Natural killer cell (primary cell): ENCODE measurements around the gene MXD3. TPM values are rescaled to one million over a fixed set of nuclear protein-coding genes. Genes with fewer than 3 reads are reported as not detected.
A peak's percentile ranks its signal among the peaks of the same experiment; 100 is the strongest.

ENCODE experiments used
- ATAC-seq, 3 donors: fragments of 150-1000 bp in 2 of 3; fragments of 200-7000 bp in 1 of 3; cut with Tn5 transposase; 1 replicate in 1 of 3; 2 replicates in 2 of 3; pipeline ENCODE4 v1.10.0; 2021; ENCODE audit warnings: mild to moderate bottlenecking in 2 of 3, moderate library complexity in 2 of 3
- DNase-seq, 2 donors: peaks; one replicate each; pipeline versions ENCODE4 v3.0.0 to v3.0.0-alpha.2; 2013 to 2021; ENCODE audit warnings: mixed read lengths in 1 of 2
- H3K27ac ChIP-seq: one replicate; pipeline ENCODE4 v1.5.1; 2013; ENCODE audit warnings: mild to moderate bottlenecking, low read length
- H3K27me3 ChIP-seq: one replicate; pipeline ENCODE4 v1.6.1; 2013; ENCODE audit warnings: low read length; ENCODE audit not compliant: control insufficient read depth, insufficient read depth
- H3K36me3 ChIP-seq: one replicate; pipeline ENCODE4 v1.6.1; 2013; ENCODE audit warnings: low read length; ENCODE audit not compliant: control insufficient read depth, insufficient read depth
- H3K4me1 ChIP-seq: one replicate; pipeline ENCODE4 v1.6.1; 2013; ENCODE audit warnings: low read length; ENCODE audit not compliant: control insufficient read depth, insufficient read depth
- H3K4me3 ChIP-seq: one replicate; pipeline ENCODE4 v1.5.1; 2013; ENCODE audit warnings: low read length
- H3K9me3 ChIP-seq: one replicate; pipeline ENCODE4 v1.6.1; 2013; ENCODE audit warnings: low read length; ENCODE audit not compliant: control insufficient read depth, insufficient read depth
- H3K27ac Mint-ChIP-seq, 2 donors: one replicate each; pipeline ENCODE4 v1.8.0; 2022; ENCODE audit warnings: mild to moderate bottlenecking in 2 of 2, mixed read lengths in 2 of 2, moderate library complexity in 1 of 2
- H3K27me3 Mint-ChIP-seq, 2 donors: one replicate each; pipeline ENCODE4 v1.8.0; 2022; ENCODE audit warnings: low read depth in 2 of 2, mixed read lengths in 2 of 2
- H3K36me3 Mint-ChIP-seq: one replicate; pipeline ENCODE4 v1.8.0; 2022; ENCODE audit warnings: mixed read lengths
- H3K4me1 Mint-ChIP-seq, 2 donors: one replicate each; pipeline ENCODE4 v1.8.0; 2022; ENCODE audit warnings: mixed read lengths in 2 of 2
- H3K4me3 Mint-ChIP-seq: one replicate; pipeline ENCODE4 v1.8.0; 2022; ENCODE audit warnings: mild to moderate bottlenecking, moderate library complexity, mixed read lengths
- H3K9me3 Mint-ChIP-seq, 2 donors: one replicate each; pipeline ENCODE4 v1.8.0; 2022; ENCODE audit warnings: mixed read lengths in 2 of 2
- WGBS: methylation state at CpG from one replicate; pipeline ENCODE4 v1.1.7; 2013; ENCODE audit warnings: missing lambda C conversion rate; ENCODE audit not compliant: insufficient coverage; 5-methylcytosine and 5-hydroxymethylcytosine counted together
- intact Hi-C: fragments of 100-400 bp; cut with micrococcal nuclease; formaldehyde crosslinking; loops from one replicate; pipeline ENCODE4 v1.14.2; 2022
- total RNA-seq, 4 donors: library from RNA; stranded (reverse); fragments of 120-200 nt in 1 of 4; gene quantifications; one replicate each; pipeline versions ENCODE4 v1.2.3 to v1.2.4, GENCODE V29; 2013 to 2022
- TF ChIP-seq, protein P1 (sequence below): fragments of 200-600 bp; IDR thresholded peaks from one replicate; pipeline ENCODE4 v1.8.0; 2022; ENCODE audit warnings: antibody characterized with exemption

The MXD3 gene
- total RNA-seq, 3 donors from 2014 or later (not counting 1 experiment from before 2014, with no cell fraction given), result 10.9 to 15.0 (median 15.0) TPM

- H3K4me1 ChIP-seq, result peaks cover 66% of the 10 kb centered on the region
- ATAC-seq (peak; percentile 30 to 51 (median 37)), DNase-seq (no peak)
- H3K27ac ChIP-seq, result peak overlapping the region; percentile 30
- no peaks in the 10 kb centered on the region for H3K27me3 ChIP-seq
- Mint-ChIP-seq H3K27me3 (no peaks in the 10 kb centered on the region), H3K36me3 (peaks cover 7% of the 10 kb centered on the region), H3K4me1 (peaks cover 17 to 42% of the 10 kb centered on the region in 2 donors), H3K4me3 (peak overlapping the region; percentile 71), H3K9me3 (no peaks in the 10 kb centered on the region), H3K27ac (peak overlapping the region; percentile 37 to 78)
- WGBS, result 85% methylated on average over 22 of the region's 22 CpGs
- TF ChIP-seq, protein P1, sequence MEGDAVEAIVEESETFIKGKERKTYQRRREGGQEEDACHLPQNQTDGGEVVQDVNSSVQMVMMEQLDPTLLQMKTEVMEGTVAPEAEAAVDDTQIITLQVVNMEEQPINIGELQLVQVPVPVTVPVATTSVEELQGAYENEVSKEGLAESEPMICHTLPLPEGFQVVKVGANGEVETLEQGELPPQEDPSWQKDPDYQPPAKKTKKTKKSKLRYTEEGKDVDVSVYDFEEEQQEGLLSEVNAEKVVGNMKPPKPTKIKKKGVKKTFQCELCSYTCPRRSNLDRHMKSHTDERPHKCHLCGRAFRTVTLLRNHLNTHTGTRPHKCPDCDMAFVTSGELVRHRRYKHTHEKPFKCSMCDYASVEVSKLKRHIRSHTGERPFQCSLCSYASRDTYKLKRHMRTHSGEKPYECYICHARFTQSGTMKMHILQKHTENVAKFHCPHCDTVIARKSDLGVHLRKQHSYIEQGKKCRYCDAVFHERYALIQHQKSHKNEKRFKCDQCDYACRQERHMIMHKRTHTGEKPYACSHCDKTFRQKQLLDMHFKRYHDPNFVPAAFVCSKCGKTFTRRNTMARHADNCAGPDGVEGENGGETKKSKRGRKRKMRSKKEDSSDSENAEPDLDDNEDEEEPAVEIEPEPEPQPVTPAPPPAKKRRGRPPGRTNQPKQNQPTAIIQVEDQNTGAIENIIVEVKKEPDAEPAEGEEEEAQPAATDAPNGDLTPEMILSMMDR, result no peak
- H3K9me3 ChIP-seq, result no peaks in the 10 kb centered on the region
- H3K4me3 ChIP-seq, result no peak overlapping the region
- intact Hi-C loops, result no loop called here
- H3K36me3 ChIP-seq, result peaks cover 56% of the 10 kb centered on the region
Observed at GRCh38 chr5:177338251-177339106, 26.8 kb upstream of the MXD3 start.

GRCh38 chr5:177336603-177337494 lies 25.2 kb upstream of the MXD3 start:
- H3K9me3 ChIP-seq, result no peaks in the 10 kb centered on the region
- intact Hi-C loops, result no loop called here
- Mint-ChIP-seq H3K4me1 (peaks cover 19 to 50% of the 10 kb centered on the region in 2 donors), H3K36me3 (peaks cover 7% of the 10 kb centered on the region), H3K9me3 (no peaks in the 10 kb centered on the region), H3K4me3 (no peak overlapping the region), H3K27me3 (no peaks in the 10 kb centered on the region), H3K27ac (peak overlapping the region in 1 of 2 donors; percentile 29)
- H3K4me1 ChIP-seq, result peaks cover 83% of the 10 kb centered on the region
- no peak for ATAC-seq
- 95% methylated on average over 36 of the region's 36 CpGs for WGBS
- no peak overlapping the region for H3K27ac ChIP-seq
- peaks cover 60% of the 10 kb centered on the region for H3K36me3 ChIP-seq
- no peaks in the 10 kb centered on the region for H3K27me3 ChIP-seq
- H3K4me3 ChIP-seq, result no peak overlapping the region
- TF ChIP-seq, protein P1, result no peak
- no peak for DNase-seq

DNA sequence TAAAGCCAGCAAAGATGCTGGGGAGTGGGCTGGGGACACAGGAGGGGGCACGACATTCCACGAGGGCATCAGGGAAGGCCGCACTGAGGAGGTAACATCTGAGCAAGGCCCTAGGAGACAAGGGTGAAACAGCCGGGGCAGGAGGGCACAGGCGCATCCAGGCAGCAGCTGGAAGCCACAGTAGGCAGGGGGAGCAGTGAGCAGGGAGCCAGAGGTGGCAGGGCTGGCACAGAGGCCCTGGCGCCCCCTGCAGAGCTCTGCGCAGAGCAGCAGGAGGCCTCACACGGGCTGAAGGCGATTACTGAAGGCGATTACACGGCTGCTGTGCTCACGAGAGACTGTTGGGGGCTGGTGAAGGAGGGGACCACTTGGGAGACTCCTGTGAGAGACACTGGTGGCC lies 24.4 kb upstream of the MXD3 start:
- Histone ChIP-seq H3K36me3 (peaks cover 56% of the 10 kb centered on the region), H3K4me1 (peaks cover 90% of the 10 kb centered on the region), H3K27ac (no peak overlapping the region), H3K4me3 (no peak overlapping the region), H3K27me3 (no peaks in the 10 kb centered on the region), H3K9me3 (no peaks in the 10 kb centered on the region)
- no peaks in the 10 kb centered on the region for H3K27me3 Mint-ChIP-seq
- WGBS, result 73% methylated on average over 12 of the region's 12 CpGs
- intact Hi-C loops, result no loop called here
- DNase-seq (peak in 1 of 2 donors; percentile 43), ATAC-seq (peak in 2 of 3 donors; percentile 34 to 39)
- H3K27ac Mint-ChIP-seq, result peak overlapping the region in 1 of 2 donors; percentile 29
- no peak overlapping the region for H3K4me3 Mint-ChIP-seq
- H3K4me1 Mint-ChIP-seq, result peaks cover 26 to 53% of the 10 kb centered on the region in 2 donors
- no peaks in the 10 kb centered on the region for H3K9me3 Mint-ChIP-seq
- TF ChIP-seq, protein P1, result peak; percentile 9
- peaks cover 7% of the 10 kb centered on the region for H3K36me3 Mint-ChIP-seq
